ENCODE data around the gene CACNA2D3. TPM values are rescaled to one million over a fixed set of nuclear protein-coding genes. Genes with fewer than 3 reads are reported as not detected.

Gene CACNA2D3
- total RNA-seq, 1 donor from 2014 or later = 0.17 TPM

- Histone ChIP-seq H3K27me3 (ENCODE audit: control insufficient read depth, insufficient read depth, low read length) (no peaks in the 10 kb centered on the region), H3K4me3 (ENCODE audit: low read depth, low read length) (no peak overlapping the region), H3K36me3 (ENCODE audit: control insufficient read depth, insufficient read depth, low read length) (no peaks in the 10 kb centered on the region)
- DNase-seq (ENCODE audit: low read depth) = no peak
- TF ChIP-seq CTCF (IDR thresholded peaks at IDR 0.05; ENCODE audit: insufficient read depth, low read length, poor library complexity, severe bottlenecking) = no peak
These were observed 952.4 kb downstream of the CACNA2D3 start for GRCh38 chr3:55074796-55075195.

GRCh38 chr3:55075846-55076245, 953.5 kb downstream of the CACNA2D3 start:
- no peak for DNase-seq (ENCODE audit: low read depth)
- no peak for TF ChIP-seq CTCF (IDR thresholded peaks at IDR 0.05; ENCODE audit: insufficient read depth, low read length, poor library complexity, severe bottlenecking)
- Histone ChIP-seq H3K27me3 (ENCODE audit: control insufficient read depth, insufficient read depth, low read length) (no peaks in the 10 kb centered on the region), H3K4me3 (ENCODE audit: low read depth, low read length) (no peak overlapping the region), H3K36me3 (ENCODE audit: control insufficient read depth, insufficient read depth, low read length) (no peaks in the 10 kb centered on the region)

- no peak for DNase-seq (ENCODE audit: low read depth)
- Histone ChIP-seq H3K27me3 (ENCODE audit: control insufficient read depth, insufficient read depth, low read length) (no peaks in the 10 kb centered on the region), H3K36me3 (ENCODE audit: control insufficient read depth, insufficient read depth, low read length) (no peaks in the 10 kb centered on the region), H3K4me3 (ENCODE audit: low read depth, low read length) (no peak overlapping the region)
- no peak for TF ChIP-seq CTCF (IDR thresholded peaks at IDR 0.05; ENCODE audit: insufficient read depth, low read length, poor library complexity, severe bottlenecking)
These were observed 955.4 kb downstream of the CACNA2D3 start for GRCh38 chr3:55077726-55078125.

DNA sequence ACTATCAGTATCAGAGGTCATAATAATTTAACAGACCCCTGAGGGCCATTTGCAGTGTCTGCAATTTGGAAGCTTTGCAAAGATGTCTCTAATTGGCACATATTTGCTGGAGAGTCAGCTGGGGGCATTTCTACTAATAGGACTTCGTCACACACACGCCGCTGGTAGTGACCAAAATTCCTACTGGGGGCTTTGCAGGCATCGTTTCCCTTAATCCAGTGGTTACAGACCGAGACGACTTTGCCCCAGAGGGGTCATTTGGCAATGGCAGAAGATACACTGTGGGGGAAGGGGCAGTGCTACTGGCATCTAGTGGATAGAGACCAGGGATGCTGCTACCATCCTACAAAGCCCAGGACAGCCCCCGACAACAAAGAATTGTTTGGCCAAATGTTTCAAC, 956.5 kb downstream of the CACNA2D3 start:
- no peak overlapping the region for H3K4me3 ChIP-seq (ENCODE audit: low read depth, low read length)
- no peaks in the 10 kb centered on the region for H3K27me3 ChIP-seq (ENCODE audit: control insufficient read depth, insufficient read depth, low read length)
- no peak for TF ChIP-seq CTCF (IDR thresholded peaks at IDR 0.05; ENCODE audit: insufficient read depth, low read length, poor library complexity, severe bottlenecking)
- no peak for DNase-seq (ENCODE audit: low read depth)
- no peaks in the 10 kb centered on the region for H3K36me3 ChIP-seq (ENCODE audit: control insufficient read depth, insufficient read depth, low read length)

DNA sequence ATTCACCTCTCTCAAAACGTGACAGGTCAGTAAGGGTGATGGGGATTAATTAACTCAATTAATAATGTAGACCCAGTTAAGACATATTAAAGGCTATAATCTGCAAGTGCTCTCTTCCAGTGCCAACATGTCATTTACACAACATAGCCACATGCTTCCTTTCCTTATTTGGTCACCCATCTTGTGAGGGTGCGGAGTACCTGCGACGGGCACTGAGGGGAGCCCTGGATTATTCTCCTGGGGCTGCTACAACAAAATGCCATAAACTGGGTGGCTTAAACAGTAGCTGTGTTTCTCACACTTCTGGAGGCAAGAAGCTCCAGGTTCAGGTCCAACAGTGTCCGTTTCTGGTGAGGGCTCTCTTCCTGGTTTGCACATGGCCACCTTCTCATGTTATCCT, 962.9 kb downstream of the CACNA2D3 start:
- Histone ChIP-seq H3K27me3 (ENCODE audit: control insufficient read depth, insufficient read depth, low read length) (no peaks in the 10 kb centered on the region), H3K36me3 (ENCODE audit: control insufficient read depth, insufficient read depth, low read length) (no peaks in the 10 kb centered on the region), H3K4me3 (ENCODE audit: low read depth, low read length) (no peak overlapping the region)
- no peak for TF ChIP-seq CTCF (IDR thresholded peaks at IDR 0.05; ENCODE audit: insufficient read depth, low read length, poor library complexity, severe bottlenecking)
- DNase-seq (ENCODE audit: low read depth) = no peak

GRCh38 chr3:55089211-55089610, 966.9 kb downstream of the CACNA2D3 start:
- H3K36me3 ChIP-seq (ENCODE audit: control insufficient read depth, insufficient read depth, low read length) = no peaks in the 10 kb centered on the region
- DNase-seq (ENCODE audit: low read depth) = no peak
- H3K4me3 ChIP-seq (ENCODE audit: low read depth, low read length) = no peak overlapping the region
- TF ChIP-seq CTCF (IDR thresholded peaks at IDR 0.05; ENCODE audit: insufficient read depth, low read length, poor library complexity, severe bottlenecking) = no peak
- no peaks in the 10 kb centered on the region for H3K27me3 ChIP-seq (ENCODE audit: control insufficient read depth, insufficient read depth, low read length)
